H9 (cell line): ENCODE data around the gene TRMT1. TPM values are rescaled to one million over a fixed set of nuclear protein-coding genes. Genes with fewer than 3 reads are reported as not detected.

Experiments
- DNase-seq: peaks from one replicate; pipeline ENCODE4 v3.0.0-alpha.2; 2017
- H2AFZ ChIP-seq: one replicate; pipeline ENCODE4 v1.6.1; 2013; ENCODE audit warnings: mild to moderate bottlenecking, low read length, control low read depth, moderate library complexity
- H2AK5ac ChIP-seq: 2 replicates; pipeline ENCODE4 v1.6.1; 2013; ENCODE audit warnings: low read length, control low read depth, mixed read lengths; ENCODE audit not compliant: insufficient read length
- H2BK120ac ChIP-seq: one replicate; pipeline ENCODE4 v1.6.1; 2013; ENCODE audit warnings: low read depth, mild to moderate bottlenecking, low read length, control low read depth, inconsistent platforms; ENCODE audit not compliant: poor library complexity, severe bottlenecking
- H2BK12ac ChIP-seq: 2 replicates; pipeline ENCODE4 v1.6.1; 2013; ENCODE audit warnings: low read length, control low read depth, mixed read lengths, low read depth; ENCODE audit not compliant: insufficient read length
- H2BK15ac ChIP-seq: 2 replicates; pipeline ENCODE4 v1.6.1; 2013; ENCODE audit warnings: low read depth, low read length, control low read depth
- H2BK20ac ChIP-seq: one replicate; pipeline ENCODE4 v1.6.1; 2013; ENCODE audit warnings: low read depth, mild to moderate bottlenecking, low read length, control low read depth, inconsistent platforms; ENCODE audit not compliant: poor library complexity, severe bottlenecking
- H2BK5ac ChIP-seq: 2 replicates; pipeline ENCODE4 v1.6.1; 2013; ENCODE audit warnings: low read length, control low read depth, mixed read lengths; ENCODE audit not compliant: insufficient read length
- H3K14ac ChIP-seq: 2 replicates; pipeline ENCODE4 v1.6.1; 2013; ENCODE audit warnings: low read length, control low read depth; ENCODE audit not compliant: insufficient read depth
- H3K18ac ChIP-seq: 2 replicates; pipeline ENCODE4 v1.6.1; 2013; ENCODE audit warnings: low read depth, mild to moderate bottlenecking, mixed read lengths, low read length, control low read depth; ENCODE audit not compliant: insufficient read length
- H3K23ac ChIP-seq: 2 replicates; pipeline ENCODE4 v1.6.1; 2013; ENCODE audit warnings: low read length, control low read depth, mixed read lengths, low read depth; ENCODE audit not compliant: insufficient read length
- H3K23me2 ChIP-seq: 2 replicates; pipeline ENCODE4 v1.6.1; 2013; ENCODE audit warnings: low read depth, mild to moderate bottlenecking, mixed read lengths, low read length, control low read depth; ENCODE audit not compliant: insufficient read length, poor library complexity, severe bottlenecking
- H3K27ac ChIP-seq: 2 replicates; pipeline ENCODE4 v1.5.1; 2013; ENCODE audit warnings: low read length, control low read depth, mixed read lengths, low read depth; ENCODE audit not compliant: insufficient read length
- H3K27me3 ChIP-seq: 2 replicates; pipeline ENCODE4 v1.6.1; 2013; ENCODE audit warnings: low read length, control low read depth, inconsistent platforms; ENCODE audit not compliant: insufficient read depth
- H3K4ac ChIP-seq: 2 replicates; pipeline ENCODE4 v1.6.1; 2013; ENCODE audit warnings: low read depth, mild to moderate bottlenecking, control low read depth, inconsistent platforms, low read length, moderate library complexity
- H3K4me1 ChIP-seq: 2 replicates; pipeline ENCODE4 v1.6.1; 2013; ENCODE audit warnings: low read length, control low read depth, inconsistent platforms; ENCODE audit not compliant: insufficient read depth
- H3K4me2 ChIP-seq: 2 replicates; pipeline ENCODE4 v1.6.1; 2013; ENCODE audit warnings: low read length, control low read depth, mixed read lengths; ENCODE audit not compliant: insufficient read length, insufficient read depth
- H3K56ac ChIP-seq: 2 replicates; pipeline ENCODE4 v1.6.1; 2013; ENCODE audit warnings: low read depth, mild to moderate bottlenecking, mixed read lengths, low read length, control low read depth; ENCODE audit not compliant: insufficient read length
- H3K79me1 ChIP-seq: 2 replicates; pipeline ENCODE4 v1.6.1; 2013; ENCODE audit warnings: low read depth, mild to moderate bottlenecking, moderate library complexity, low read length, control low read depth, inconsistent platforms; ENCODE audit not compliant: insufficient read depth, poor library complexity, severe bottlenecking
- H3K79me2 ChIP-seq: 2 replicates; pipeline ENCODE4 v1.6.1; 2013; ENCODE audit warnings: low read length, control low read depth, inconsistent platforms; ENCODE audit not compliant: insufficient read depth
- H3K9ac ChIP-seq: 2 replicates; pipeline ENCODE4 v1.6.1; 2013; ENCODE audit warnings: low read length, control low read depth, mixed read lengths; ENCODE audit not compliant: insufficient read length; ENCODE audit errors: extremely low read depth
- H3K9me3 ChIP-seq: one replicate; pipeline ENCODE4 v1.6.1; 2013; ENCODE audit warnings: low read depth, low read length, inconsistent platforms; ENCODE audit not compliant: control insufficient read depth
- H3T11ph ChIP-seq: one replicate; pipeline ENCODE4 v1.6.1; 2013; ENCODE audit warnings: mild to moderate bottlenecking, low read length, control low read depth, inconsistent platforms
- H4K20me1 ChIP-seq: one replicate; pipeline ENCODE4 v1.6.1; 2013; ENCODE audit not compliant: control insufficient read depth, insufficient read length, insufficient read depth
- H4K5ac ChIP-seq: 2 replicates; pipeline ENCODE4 v1.6.1; 2013; ENCODE audit warnings: low read depth, mild to moderate bottlenecking, mixed read lengths, low read length, control low read depth; ENCODE audit not compliant: insufficient read length
- H4K8ac ChIP-seq: replicated peaks from 2 replicates; pipeline ENCODE4 v1.6.1; 2013; ENCODE audit warnings: low read length, control low read depth, mixed read lengths, low read depth; ENCODE audit not compliant: insufficient read length
- H4K91ac ChIP-seq: 2 replicates; pipeline ENCODE4 v1.6.1; 2013; ENCODE audit warnings: low read depth, mild to moderate bottlenecking, moderate library complexity, mixed read lengths, low read length, control low read depth; ENCODE audit not compliant: insufficient read length
- H3K27ac Mint-ChIP-seq, 3 experiments: 2 replicates in 2 of 3; 3 replicates in 1 of 3; pipeline ENCODE4 v1.8.0; 2020 to 2021; ENCODE audit warnings: mixed read lengths in 3 of 3, mild to moderate bottlenecking in 1 of 3, moderate library complexity in 1 of 3
- H3K27me3 Mint-ChIP-seq: 2 replicates; pipeline ENCODE4 v1.8.0; 2021; ENCODE audit warnings: low read depth, mild to moderate bottlenecking, moderate library complexity, mixed read lengths
- H3K36me3 Mint-ChIP-seq, 3 experiments: 2 replicates in 2 of 3; 3 replicates in 1 of 3; pipeline ENCODE4 v1.8.0; 2020 to 2021; ENCODE audit warnings: low read depth in 3 of 3, mixed read lengths in 3 of 3; ENCODE audit not compliant: insufficient read depth in 1 of 3
- H3K4me1 Mint-ChIP-seq, 2 experiments: 2 replicates each; pipeline ENCODE4 v1.8.0; 2020; ENCODE audit warnings: mixed read lengths in 2 of 2
- H3K4me3 Mint-ChIP-seq, 2 experiments: 2 replicates in 1 of 2; 3 replicates in 1 of 2; pipeline ENCODE4 v1.8.0; 2020 to 2021; ENCODE audit warnings: mild to moderate bottlenecking in 2 of 2, mixed read lengths in 2 of 2, moderate library complexity in 1 of 2
- H3K9me3 Mint-ChIP-seq, 2 experiments: 2 replicates in 1 of 2; 3 replicates in 1 of 2; pipeline ENCODE4 v1.8.0; 2020; ENCODE audit warnings: mild to moderate bottlenecking in 2 of 2, mixed read lengths in 2 of 2, moderate library complexity in 1 of 2
- WGBS: extraction: QIAGEN DNeasy Blood & Tissue Kit; methylation state at CpG from one replicate; pipeline ENCODE4 v1.1.7; 2013; ENCODE audit warnings: missing lambda C conversion rate, low lambda C conversion rate, mixed read lengths; ENCODE audit not compliant: insufficient read length; ENCODE audit errors: extremely low coverage; 5-methylcytosine and 5-hydroxymethylcytosine counted together
- total RNA-seq: library from RNA; stranded (reverse); gene quantifications from 2 replicates; pipeline ENCODE4 v1.2.1, GENCODE V29; 2021
- TF ChIP-seq, protein P1 (sequence below): fragments of 200-600 bp; sonication (generic); conservative IDR thresholded peaks from 3 replicates; pipeline ENCODE4 v1.8.0; 2021; ENCODE audit warnings: antibody characterized with exemption, mild to moderate bottlenecking

Gene TRMT1
- total RNA-seq, 1 experiment from 2014 or later, result 95.7 TPM

DNA sequence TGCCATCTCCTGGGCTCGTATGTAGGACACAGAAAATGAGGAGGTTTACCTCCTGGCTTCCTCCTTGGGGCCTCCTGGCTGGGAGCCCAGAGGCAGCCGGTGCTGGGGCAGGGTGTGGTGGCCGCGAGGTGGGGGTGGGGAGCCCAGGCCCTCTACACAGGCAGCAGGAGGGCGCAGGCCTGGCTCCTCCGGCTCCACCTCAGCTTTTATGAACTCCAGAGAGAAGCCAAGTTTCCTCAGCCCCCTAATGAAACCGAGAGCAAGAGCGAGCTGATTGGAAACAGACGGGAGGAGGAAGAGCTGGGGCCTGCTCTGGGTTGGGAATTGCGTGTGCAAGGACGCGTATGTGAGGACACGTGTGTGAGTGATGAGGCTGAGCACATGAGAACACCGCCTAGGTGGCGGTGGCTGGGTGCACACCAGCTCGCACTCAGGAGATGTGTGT, 37.0 kb downstream of the TRMT1 start:
- no peak overlapping the region for H2BK12ac ChIP-seq
- no peak overlapping the region for H3K23ac ChIP-seq
- no peak for DNase-seq
- no peak overlapping the region for H3K18ac ChIP-seq
- H3K4me2 ChIP-seq, result no peak overlapping the region
- H2BK120ac ChIP-seq, result no peak overlapping the region
- no peaks in the 10 kb centered on the region for H3K79me1 ChIP-seq
- H3K27me3 Mint-ChIP-seq, result peaks cover 60% of the 10 kb centered on the region
- no peak overlapping the region for H2AK5ac ChIP-seq
- no peak overlapping the region for H2AFZ ChIP-seq
- H3K4me1 Mint-ChIP-seq, result peaks cover 27 to 55% of the 10 kb centered on the region in 2 experiments
- no peak overlapping the region for H3K56ac ChIP-seq
- H3K4me1 ChIP-seq, result peaks cover 12% of the 10 kb centered on the region; the same call in 1 of the 2 replicates
- no peak overlapping the region for H2BK15ac ChIP-seq
- no peaks in the 10 kb centered on the region for H3K79me2 ChIP-seq
- no peak overlapping the region for H2BK5ac ChIP-seq
- peaks cover 5% of the 10 kb centered on the region for H3K23me2 ChIP-seq
- no peaks in the 10 kb centered on the region for H3K9me3 Mint-ChIP-seq
- H3K27ac ChIP-seq, result no peak overlapping the region
- no peaks in the 10 kb centered on the region for H4K20me1 ChIP-seq
- TF ChIP-seq, protein P1, sequence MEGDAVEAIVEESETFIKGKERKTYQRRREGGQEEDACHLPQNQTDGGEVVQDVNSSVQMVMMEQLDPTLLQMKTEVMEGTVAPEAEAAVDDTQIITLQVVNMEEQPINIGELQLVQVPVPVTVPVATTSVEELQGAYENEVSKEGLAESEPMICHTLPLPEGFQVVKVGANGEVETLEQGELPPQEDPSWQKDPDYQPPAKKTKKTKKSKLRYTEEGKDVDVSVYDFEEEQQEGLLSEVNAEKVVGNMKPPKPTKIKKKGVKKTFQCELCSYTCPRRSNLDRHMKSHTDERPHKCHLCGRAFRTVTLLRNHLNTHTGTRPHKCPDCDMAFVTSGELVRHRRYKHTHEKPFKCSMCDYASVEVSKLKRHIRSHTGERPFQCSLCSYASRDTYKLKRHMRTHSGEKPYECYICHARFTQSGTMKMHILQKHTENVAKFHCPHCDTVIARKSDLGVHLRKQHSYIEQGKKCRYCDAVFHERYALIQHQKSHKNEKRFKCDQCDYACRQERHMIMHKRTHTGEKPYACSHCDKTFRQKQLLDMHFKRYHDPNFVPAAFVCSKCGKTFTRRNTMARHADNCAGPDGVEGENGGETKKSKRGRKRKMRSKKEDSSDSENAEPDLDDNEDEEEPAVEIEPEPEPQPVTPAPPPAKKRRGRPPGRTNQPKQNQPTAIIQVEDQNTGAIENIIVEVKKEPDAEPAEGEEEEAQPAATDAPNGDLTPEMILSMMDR, result no peak
- peaks cover 0 to 1% (median 0%) of the 10 kb centered on the region in 3 experiments; a peak in 1 of 7 replicates for H3K36me3 Mint-ChIP-seq
- no peak overlapping the region for H4K8ac ChIP-seq
- peak overlapping the region in 1 of 3 experiments; percentile 74; a peak in 1 of 7 replicates for H3K27ac Mint-ChIP-seq
- no peaks in the 10 kb centered on the region for H3K9me3 ChIP-seq
- H3K9ac ChIP-seq, result no peak overlapping the region
- no peak overlapping the region for H3K14ac ChIP-seq
- H3K4ac ChIP-seq, result no peak overlapping the region
- H2BK20ac ChIP-seq, result no peak overlapping the region
- H3T11ph ChIP-seq, result no peak overlapping the region
- H4K91ac ChIP-seq, result no peak overlapping the region
- no peak overlapping the region for H3K4me3 Mint-ChIP-seq
- H4K5ac ChIP-seq, result no peak overlapping the region
- peaks cover 2% of the 10 kb centered on the region; the same call in 1 of the 2 replicates for H3K27me3 ChIP-seq
- no CpG with 5 or more reads among the region's 16 CpGs for WGBS
